HG02678 (cell line): ENCODE measurements around the gene AKR1C1.
"Not testable (repeated sequence)": the region's sequence is repeated elsewhere in the genome, so short reads cannot be mapped to it uniquely, and the experiment has no call there.

Source experiments
- ATAC-seq: cut with Tn5 transposase; IDR thresholded peaks from one replicate; pipeline ENCODE4 v1.9.1; 2021; ENCODE audit warnings: mild to moderate bottlenecking, moderate library complexity; ENCODE audit not compliant: unreplicated experiment

Gene AKR1C1

DNA sequence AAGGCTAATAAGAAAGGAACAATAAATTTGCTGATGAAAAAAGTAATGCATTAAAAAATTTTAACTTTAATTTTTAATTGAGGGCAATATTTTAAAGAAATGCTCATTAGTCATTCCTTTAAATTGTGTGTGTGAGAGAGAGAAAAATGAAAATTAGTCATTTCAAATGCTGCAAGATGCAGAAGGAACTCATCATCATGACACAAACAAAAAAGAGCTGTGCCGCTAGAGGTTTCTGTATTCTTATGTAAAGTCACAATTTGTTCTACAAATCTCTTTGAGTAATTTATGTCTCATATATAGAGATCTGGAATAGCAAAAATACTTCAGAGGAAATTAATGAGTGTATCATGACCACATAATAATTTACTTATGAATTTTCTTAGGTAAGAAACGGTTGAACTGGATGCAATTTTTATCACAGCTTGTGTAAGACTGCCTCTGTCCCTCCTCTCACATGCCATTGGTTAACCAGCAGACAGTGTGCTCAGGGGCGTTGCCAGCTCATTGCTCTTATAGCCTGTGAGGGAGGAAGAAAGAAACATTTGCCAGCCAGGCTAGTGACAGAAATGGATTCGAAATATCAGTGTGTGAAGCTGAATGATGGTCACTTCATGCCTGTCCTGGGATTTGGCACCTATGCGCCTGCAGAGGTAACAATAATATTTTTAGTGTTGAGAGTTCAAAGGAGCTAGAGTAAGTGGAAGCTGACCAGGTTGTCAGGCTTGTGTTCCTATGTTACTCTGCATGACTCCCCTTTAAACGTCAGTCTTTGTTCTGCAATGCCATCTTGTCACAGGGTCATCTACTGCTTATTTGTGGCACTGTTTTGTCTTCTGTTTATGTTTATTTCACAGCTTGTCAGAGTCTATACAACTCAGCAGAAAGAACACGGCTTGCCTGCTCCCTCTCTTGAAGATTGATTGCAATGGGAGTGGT, at the start of gene AKR1C1:
Gene AKR1C1, plus strand, starts transcription at position 540 of the 939 bp plus-strand sequence. Its CDS starts 30 bp downstream, at position 570.
- not testable (repeated sequence) for ATAC-seq

- no peak for ATAC-seq
Observed at GRCh38 chr10:4914213-4914850, 48.9 kb upstream of the AKR1C1 start.

DNA sequence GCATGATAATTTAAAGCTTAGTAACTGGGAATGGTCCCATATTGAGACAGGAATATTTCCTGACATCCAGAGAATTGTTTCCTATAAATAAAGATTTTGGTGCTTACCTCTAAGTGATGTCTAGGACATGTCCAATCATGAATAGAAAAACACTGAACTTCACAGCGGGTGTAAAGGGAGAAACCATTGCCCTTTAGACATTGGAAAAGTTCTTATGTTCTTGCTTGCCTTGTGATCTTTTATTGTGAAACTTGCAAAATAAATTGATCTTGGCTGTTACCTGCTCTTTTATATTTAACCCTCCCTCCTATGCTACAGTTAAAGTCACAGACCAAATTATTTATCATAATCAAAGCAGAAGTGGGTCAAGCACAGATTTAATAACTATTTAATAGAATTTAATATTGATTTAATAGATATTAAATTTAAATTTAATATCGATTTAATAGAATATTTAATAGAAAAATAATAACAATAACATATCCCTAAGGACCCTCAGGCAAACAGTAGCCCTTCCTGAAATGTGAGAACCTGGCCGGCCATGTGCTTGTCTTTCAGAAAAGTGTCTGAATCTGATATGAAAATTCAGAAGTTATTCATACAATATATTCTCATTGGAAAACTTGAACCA, 47.0 kb upstream of the AKR1C1 start:
- no peak for ATAC-seq

DNA sequence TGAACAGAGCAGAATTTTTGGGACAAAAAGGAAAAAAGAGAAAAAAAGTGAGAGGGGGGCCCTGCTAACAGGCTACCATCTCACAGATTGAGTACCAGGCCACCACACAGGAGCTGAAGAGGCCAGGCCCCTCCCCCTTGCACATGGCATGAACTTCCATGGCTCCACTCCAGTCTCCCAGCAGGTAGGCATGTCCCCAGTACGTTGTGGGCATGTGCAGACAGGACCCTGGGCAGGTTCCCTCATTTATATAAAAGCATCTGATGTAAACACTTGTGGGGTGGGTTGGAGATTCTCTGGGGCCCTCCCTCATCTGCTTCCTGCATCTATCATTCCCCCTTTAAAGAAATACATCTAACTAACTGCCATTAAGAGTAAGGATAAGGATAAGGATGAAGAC, 45.0 kb upstream of the AKR1C1 start:
- no peak for ATAC-seq

DNA sequence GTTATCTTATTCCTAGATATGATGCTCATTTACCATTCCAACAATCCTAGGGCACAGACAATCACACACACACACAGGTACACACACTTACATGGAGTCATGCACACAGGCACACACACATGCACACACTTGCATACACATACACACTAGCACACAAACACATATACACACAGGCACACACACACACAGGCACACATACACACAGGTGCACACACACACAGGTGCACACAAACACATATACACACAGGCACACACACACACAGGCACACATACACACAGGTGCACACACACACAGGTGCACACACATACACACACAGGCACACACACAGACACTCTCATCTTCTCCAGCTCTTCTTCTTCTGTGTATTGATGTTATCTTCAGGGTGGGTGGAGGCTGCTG, 38.7 kb upstream of the AKR1C1 start:
- not testable (repeated sequence) for ATAC-seq

GRCh38 chr10:4926400-4926799, 36.8 kb upstream of the AKR1C1 start:
- ATAC-seq: no peak

- no peak for ATAC-seq
Observed at GRCh38 chr10:4931587-4931986, 31.6 kb upstream of the AKR1C1 start.

GRCh38 chr10:4934391-4934987, 28.7 kb upstream of the AKR1C1 start:
- ATAC-seq: no peak

GRCh38 chr10:4937346-4937745, 25.9 kb upstream of the AKR1C1 start:
- no peak for ATAC-seq

DNA sequence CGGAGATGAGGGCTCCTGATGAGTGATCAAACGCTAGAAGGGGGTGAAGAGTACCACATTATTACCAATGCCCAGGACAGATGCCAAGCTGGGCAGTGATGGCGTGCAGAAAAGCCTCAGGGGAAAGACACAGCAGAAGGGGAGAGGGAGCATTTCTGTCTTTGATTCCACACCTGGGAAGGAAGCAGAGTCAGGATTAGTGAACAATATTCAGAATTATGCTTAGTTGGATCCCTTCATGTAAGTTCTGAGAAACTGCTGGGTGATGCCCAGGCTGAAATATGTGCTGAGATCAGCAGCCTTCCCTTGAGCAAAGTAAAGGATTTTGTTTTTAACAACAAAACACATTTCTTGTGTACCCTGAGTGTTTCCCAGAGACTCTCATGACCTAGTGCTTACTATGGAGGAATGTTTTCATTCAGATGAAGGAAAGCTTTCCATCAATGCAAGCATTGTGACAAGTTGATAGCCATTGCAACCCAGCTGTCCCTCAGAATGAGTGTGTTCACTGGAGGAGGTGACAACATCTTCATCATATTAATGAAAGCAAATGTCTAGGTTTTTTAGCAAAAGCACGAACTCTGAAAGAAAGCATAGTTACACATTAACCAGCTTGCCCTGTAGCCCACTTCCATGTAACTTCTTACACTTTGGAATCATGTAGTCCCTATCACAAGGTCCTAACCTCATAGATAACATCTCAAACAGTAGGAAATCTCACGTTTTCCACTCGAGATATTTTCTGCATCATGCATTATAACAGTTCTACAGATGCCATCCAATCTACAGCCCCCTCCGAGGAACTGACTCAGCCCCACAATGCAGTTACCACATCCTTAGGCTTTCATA, 23.8 kb upstream of the AKR1C1 start:
- ATAC-seq: no peak

DNA sequence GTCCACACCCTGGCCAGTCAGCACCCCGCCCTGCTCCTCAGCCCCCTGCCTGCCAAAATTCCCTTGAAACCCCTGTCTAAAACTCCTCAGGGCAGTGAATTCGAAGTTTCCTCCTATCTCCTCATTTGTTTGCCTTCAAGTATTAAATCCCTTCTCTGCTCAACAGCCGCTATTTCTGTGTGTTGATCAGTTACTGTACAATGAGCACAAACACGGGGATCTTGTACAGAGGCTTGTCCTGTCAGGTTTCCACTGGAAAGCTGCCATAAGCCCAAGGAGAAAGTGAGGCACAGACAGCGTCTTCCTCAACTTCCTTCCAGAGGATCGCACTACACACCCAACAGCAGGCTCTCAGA, 23.2 kb upstream of the AKR1C1 start:
- ATAC-seq: not testable (repeated sequence)

GRCh38 chr10:4940909-4941308, 22.3 kb upstream of the AKR1C1 start:
- ATAC-seq: not testable (repeated sequence)

DNA sequence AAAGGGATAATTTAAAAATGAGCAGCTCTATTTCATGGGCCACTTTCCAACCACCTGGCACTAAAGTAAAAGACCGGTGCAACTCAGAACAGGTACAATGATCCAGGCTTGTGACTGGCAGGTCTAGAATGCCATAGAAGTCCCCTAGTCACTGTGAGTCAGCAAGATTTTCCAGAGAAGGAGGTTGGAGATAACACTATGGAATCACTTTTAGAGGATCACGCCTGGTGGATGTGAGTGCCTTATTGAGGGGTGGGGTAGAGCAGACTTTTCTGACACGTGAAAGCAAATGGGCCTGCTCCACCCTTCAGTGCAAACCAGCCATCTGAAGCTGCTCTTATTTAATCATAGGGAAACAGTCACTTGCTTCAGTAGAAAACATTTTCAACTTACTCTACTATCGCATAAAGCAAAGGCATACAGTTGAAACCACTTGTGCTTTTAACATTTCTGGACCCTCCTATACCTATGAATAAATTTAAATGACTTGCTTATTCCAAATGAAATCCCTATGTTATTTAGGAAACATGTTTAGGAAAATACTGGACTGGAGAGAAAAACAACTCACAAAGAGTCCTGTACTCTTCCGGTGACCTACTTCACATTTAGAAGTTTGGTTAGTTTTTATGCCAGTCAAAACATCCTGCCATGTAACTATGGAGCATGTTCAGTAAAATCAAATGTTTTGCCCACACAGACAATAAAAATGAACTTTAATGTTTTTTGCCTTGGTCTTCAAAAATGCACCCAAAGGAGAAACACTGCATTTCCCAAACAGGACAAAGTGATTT, 21.5 kb upstream of the AKR1C1 start:
- no peak for ATAC-seq

DNA sequence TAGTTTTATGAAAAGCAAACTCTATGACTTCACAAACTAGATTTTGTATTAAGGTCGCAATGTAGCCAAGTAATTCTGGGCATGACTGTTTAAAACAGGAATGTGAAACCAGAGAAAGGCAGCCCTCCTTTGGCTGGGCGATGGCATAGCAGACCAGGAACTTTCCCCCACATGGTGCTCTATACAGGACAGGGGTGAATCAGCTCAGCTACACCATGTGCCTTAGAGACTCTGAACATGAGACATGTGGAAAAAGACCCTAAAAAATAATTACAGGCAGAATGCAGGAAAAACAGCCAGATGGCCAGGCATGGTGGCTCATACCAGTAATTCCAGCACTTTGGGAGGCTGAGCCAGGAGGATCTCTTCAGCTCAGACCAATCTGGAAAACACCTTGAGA, 20.3 kb upstream of the AKR1C1 start:
- ATAC-seq: not testable (repeated sequence)

DNA sequence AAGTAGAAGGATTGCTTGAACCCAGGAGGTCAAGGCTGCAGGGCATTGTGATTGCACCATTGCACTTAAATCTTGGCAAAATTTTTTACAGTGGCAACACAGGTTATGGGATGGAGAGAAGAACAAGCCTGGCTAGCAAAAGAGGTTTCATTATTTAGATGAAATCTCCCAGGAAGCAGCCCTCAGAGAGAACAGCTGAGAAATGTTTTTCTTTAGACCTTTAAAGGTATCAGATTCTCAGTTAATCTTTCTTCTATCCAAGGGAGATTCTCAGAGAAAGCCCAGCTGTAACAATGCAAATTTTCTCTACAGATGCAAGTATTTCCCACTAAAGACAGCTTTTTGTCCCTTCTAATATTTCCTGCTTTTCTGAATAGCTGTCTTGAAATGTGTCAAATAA, 19.8 kb upstream of the AKR1C1 start:
- ATAC-seq: not testable (repeated sequence)

- ATAC-seq: no peak
Observed at GRCh38 chr10:4943821-4944220, 19.4 kb upstream of the AKR1C1 start.

- ATAC-seq: no peak
Observed at GRCh38 chr10:4944841-4945240, 18.4 kb upstream of the AKR1C1 start.

- no peak for ATAC-seq
Observed at GRCh38 chr10:4945766-4946717, 17.2 kb upstream of the AKR1C1 start.
